WTC11 (cell line): Measurements from ENCODE around the gene UNC93B1. TPM values are rescaled to one million over a fixed set of nuclear protein-coding genes. Genes with fewer than 3 reads are reported as not detected.

Experiments used
- ATAC-seq: fragments of 200-7000 bp; cut with Tn5 transposase; 2 replicates; pipeline ENCODE4 v1.10.0; 2021; ENCODE audit warnings: mild to moderate bottlenecking, moderate library complexity
- CTCF ChIA-PET: fragments of 300-600 bp; sonication (Branson Sonifier 250); formaldehyde crosslinking; loops from one replicate; lab custom pipeline; 2021; ENCODE audit warnings: antibody characterized with exemption; lab: Charles Lee
- POLR2A ChIA-PET: fragments of 350-600 bp; sonication (Branson Sonifier 250); formaldehyde crosslinking; loops from one replicate; lab custom pipeline; 2021; ENCODE audit warnings: antibody characterized with exemption; lab: Charles Lee
- DNase-seq: peaks from one replicate; pipeline ENCODE4 v3.0.0; 2021; ENCODE audit warnings: low spot score
- H3K27ac Mint-ChIP-seq: 2 replicates; pipeline ENCODE4 v1.8.0; 2021; ENCODE audit warnings: mixed read lengths
- H3K27me3 Mint-ChIP-seq: 2 replicates; pipeline ENCODE4 v1.8.0; 2021; ENCODE audit warnings: low read depth, mild to moderate bottlenecking, moderate library complexity, mixed read lengths
- H3K36me3 Mint-ChIP-seq: 2 replicates; pipeline ENCODE4 v1.8.0; 2021; ENCODE audit warnings: mixed read lengths
- H3K4me1 Mint-ChIP-seq: 2 replicates; pipeline ENCODE4 v1.8.0; 2022; ENCODE audit warnings: mixed read lengths
- H3K4me3 Mint-ChIP-seq: 2 replicates; pipeline ENCODE4 v1.8.0; 2021; ENCODE audit warnings: mild to moderate bottlenecking, moderate library complexity, mixed read lengths
- H3K9me3 Mint-ChIP-seq: 2 replicates; pipeline ENCODE4 v1.8.0; 2021; ENCODE audit warnings: mixed read lengths
- FOXP1 ChIP-seq: sonication (generic); formaldehyde crosslinking; IDR thresholded peaks from 2 replicates; pipeline ENCODE4 v1.8.0; 2022; ENCODE audit warnings: missing genetic modification reagents, mild to moderate bottlenecking, moderate library complexity, borderline replicate concordance
- KAT7 ChIP-seq: sonication (generic); formaldehyde crosslinking; IDR thresholded peaks from 2 replicates; pipeline ENCODE4 v1.8.1; 2023; ENCODE audit warnings: missing genetic modification reagents, mild to moderate bottlenecking, borderline replicate concordance
- NFATC4 ChIP-seq: fragments of 250-450 bp; sonication (Bioruptor Pico); IDR thresholded peaks from 2 replicates; pipeline ENCODE4 v1.9.0; 2021; ENCODE audit warnings: mild to moderate bottlenecking
- NFE2L1 ChIP-seq: sonication (generic); formaldehyde crosslinking; IDR thresholded peaks from 2 replicates; pipeline ENCODE4 v1.8.1; 2023; ENCODE audit warnings: missing genetic modification reagents
- NR3C1 ChIP-seq: sonication (generic); formaldehyde crosslinking; conservative IDR thresholded peaks from 2 replicates; pipeline ENCODE4 v1.8.1; 2023; ENCODE audit warnings: low read depth, mild to moderate bottlenecking, missing genetic modification reagents
- ZNF396 ChIP-seq: fragments of 250-450 bp; sonication (Bioruptor Pico); IDR thresholded peaks from 2 replicates; pipeline ENCODE4 v1.8.0; 2021; ENCODE audit warnings: mild to moderate bottlenecking, moderate library complexity, borderline replicate concordance
- ZNF532 ChIP-seq: fragments of 250-450 bp; sonication (Bioruptor Pico); IDR thresholded peaks from 2 replicates; pipeline ENCODE4 v1.9.0; 2021; ENCODE audit warnings: mild to moderate bottlenecking, borderline replicate concordance
- total RNA-seq: library from RNA; stranded (reverse); gene quantifications from 3 replicates; pipeline ENCODE4 v1.2.3, GENCODE V29; 2021
- TF ChIP-seq, protein P1 (sequence below): sonication (generic); formaldehyde crosslinking; IDR thresholded peaks from 2 replicates; pipeline ENCODE4 v1.8.0; 2022; ENCODE audit warnings: mild to moderate bottlenecking, missing genetic modification reagents
- TF ChIP-seq, protein P2 (sequence below): sonication (generic); formaldehyde crosslinking; IDR thresholded peaks from 2 replicates; pipeline ENCODE4 v1.8.1; 2022; ENCODE audit warnings: mild to moderate bottlenecking, missing genetic modification reagents, moderate library complexity, borderline replicate concordance
- TF ChIP-seq, protein P3 (sequence below): sonication (generic); formaldehyde crosslinking; IDR thresholded peaks from 2 replicates; pipeline ENCODE4 v1.8.0; 2023; ENCODE audit warnings: missing genetic modification reagents
- TF ChIP-seq, protein P4 (sequence below): sonication (generic); formaldehyde crosslinking; IDR thresholded peaks from 2 replicates; pipeline ENCODE4 v1.8.0; 2023; ENCODE audit warnings: mild to moderate bottlenecking, missing genetic modification reagents

UNC93B1 gene
- total RNA-seq, 1 experiment from 2014 or later = 27.9 TPM

- Mint-ChIP-seq H3K9me3 (no peaks in the 10 kb centered on the region), H3K36me3 (no peaks in the 10 kb centered on the region), H3K4me1 (peaks cover 5% of the 10 kb centered on the region), H3K27me3 (no peaks in the 10 kb centered on the region), H3K27ac (no peak overlapping the region)
- CTCF ChIA-PET = no interaction called here
- POLR2A ChIA-PET = no interaction called here
- TF ChIP-seq, protein P1, sequence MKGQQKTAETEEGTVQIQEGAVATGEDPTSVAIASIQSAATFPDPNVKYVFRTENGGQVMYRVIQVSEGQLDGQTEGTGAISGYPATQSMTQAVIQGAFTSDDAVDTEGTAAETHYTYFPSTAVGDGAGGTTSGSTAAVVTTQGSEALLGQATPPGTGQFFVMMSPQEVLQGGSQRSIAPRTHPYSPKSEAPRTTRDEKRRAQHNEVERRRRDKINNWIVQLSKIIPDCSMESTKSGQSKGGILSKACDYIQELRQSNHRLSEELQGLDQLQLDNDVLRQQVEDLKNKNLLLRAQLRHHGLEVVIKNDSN (CRISPR knock-in tag) = no peak
- TF ChIP-seq ZNF532 (no peak), KAT7 (CRISPR knock-in tag) (no peak)
- TF ChIP-seq, all 79 proteins: peak for 0
- ATAC-seq (no peak), DNase-seq (no peak)
- no peak overlapping the region for H3K4me3 Mint-ChIP-seq
These were observed 41.0 kb upstream of the UNC93B1 start for GRCh38 chr11:68044898-68045351.

- CTCF ChIA-PET = no interaction called here
- Mint-ChIP-seq H3K27ac (no peak overlapping the region), H3K36me3 (no peaks in the 10 kb centered on the region), H3K4me1 (peaks cover 9% of the 10 kb centered on the region)
- POLR2A ChIA-PET = no interaction called here
- no peak for DNase-seq
- TF ChIP-seq, protein P2, sequence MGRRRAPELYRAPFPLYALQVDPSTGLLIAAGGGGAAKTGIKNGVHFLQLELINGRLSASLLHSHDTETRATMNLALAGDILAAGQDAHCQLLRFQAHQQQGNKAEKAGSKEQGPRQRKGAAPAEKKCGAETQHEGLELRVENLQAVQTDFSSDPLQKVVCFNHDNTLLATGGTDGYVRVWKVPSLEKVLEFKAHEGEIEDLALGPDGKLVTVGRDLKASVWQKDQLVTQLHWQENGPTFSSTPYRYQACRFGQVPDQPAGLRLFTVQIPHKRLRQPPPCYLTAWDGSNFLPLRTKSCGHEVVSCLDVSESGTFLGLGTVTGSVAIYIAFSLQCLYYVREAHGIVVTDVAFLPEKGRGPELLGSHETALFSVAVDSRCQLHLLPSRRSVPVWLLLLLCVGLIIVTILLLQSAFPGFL (CRISPR knock-in tag) = no peak
- TF ChIP-seq NFATC4 (CRISPR knock-in tag) (no peak), ZNF396 (no peak), FOXP1 (no peak), NR3C1 (CRISPR knock-in tag) (no peak), NFE2L1 (CRISPR knock-in tag) (no peak)
- TF ChIP-seq, protein P3, sequence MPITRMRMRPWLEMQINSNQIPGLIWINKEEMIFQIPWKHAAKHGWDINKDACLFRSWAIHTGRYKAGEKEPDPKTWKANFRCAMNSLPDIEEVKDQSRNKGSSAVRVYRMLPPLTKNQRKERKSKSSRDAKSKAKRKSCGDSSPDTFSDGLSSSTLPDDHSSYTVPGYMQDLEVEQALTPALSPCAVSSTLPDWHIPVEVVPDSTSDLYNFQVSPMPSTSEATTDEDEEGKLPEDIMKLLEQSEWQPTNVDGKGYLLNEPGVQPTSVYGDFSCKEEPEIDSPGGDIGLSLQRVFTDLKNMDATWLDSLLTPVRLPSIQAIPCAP (CRISPR knock-in tag) = no peak
- TF ChIP-seq, protein P4, sequence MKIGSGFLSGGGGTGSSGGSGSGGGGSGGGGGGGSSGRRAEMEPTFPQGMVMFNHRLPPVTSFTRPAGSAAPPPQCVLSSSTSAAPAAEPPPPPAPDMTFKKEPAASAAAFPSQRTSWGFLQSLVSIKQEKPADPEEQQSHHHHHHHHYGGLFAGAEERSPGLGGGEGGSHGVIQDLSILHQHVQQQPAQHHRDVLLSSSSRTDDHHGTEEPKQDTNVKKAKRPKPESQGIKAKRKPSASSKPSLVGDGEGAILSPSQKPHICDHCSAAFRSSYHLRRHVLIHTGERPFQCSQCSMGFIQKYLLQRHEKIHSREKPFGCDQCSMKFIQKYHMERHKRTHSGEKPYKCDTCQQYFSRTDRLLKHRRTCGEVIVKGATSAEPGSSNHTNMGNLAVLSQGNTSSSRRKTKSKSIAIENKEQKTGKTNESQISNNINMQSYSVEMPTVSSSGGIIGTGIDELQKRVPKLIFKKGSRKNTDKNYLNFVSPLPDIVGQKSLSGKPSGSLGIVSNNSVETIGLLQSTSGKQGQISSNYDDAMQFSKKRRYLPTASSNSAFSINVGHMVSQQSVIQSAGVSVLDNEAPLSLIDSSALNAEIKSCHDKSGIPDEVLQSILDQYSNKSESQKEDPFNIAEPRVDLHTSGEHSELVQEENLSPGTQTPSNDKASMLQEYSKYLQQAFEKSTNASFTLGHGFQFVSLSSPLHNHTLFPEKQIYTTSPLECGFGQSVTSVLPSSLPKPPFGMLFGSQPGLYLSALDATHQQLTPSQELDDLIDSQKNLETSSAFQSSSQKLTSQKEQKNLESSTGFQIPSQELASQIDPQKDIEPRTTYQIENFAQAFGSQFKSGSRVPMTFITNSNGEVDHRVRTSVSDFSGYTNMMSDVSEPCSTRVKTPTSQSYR (CRISPR knock-in tag) = no peak
- TF ChIP-seq, all 79 proteins: peak for 0
- Mint-ChIP-seq H3K9me3 (no peaks in the 10 kb centered on the region), H3K4me3 (no peak overlapping the region), H3K27me3 (no peaks in the 10 kb centered on the region)
- ATAC-seq = no peak; the same call in 1 of the 2 replicates
These were observed 40.4 kb upstream of the UNC93B1 start for GRCh38 chr11:68044145-68044813.
